Astrocyte (in vitro differentiated cells and primary cell): ENCODE results near the gene VRK2. TPM values are rescaled to one million over a fixed set of nuclear protein-coding genes. Genes with fewer than 3 reads are reported as not detected.
A peak's percentile ranks its signal among the peaks of the same experiment; 100 is the strongest.

Experiments
- DNase-seq: peaks from one replicate; pipeline ENCODE4 v3.0.0-alpha.2; 2010; ENCODE audit warnings: low read depth
- FAIRE-seq: peaks from 2 replicates; lab custom pipeline; 2011; peaks lifted over from hg19 to GRCh38; lab: Jason Lieb, UNC
- H2AFZ ChIP-seq: 2 replicates; pipeline ENCODE4 v1.6.0; 2012; ENCODE audit warnings: low read depth, low read length, inconsistent platforms
- H3K27ac ChIP-seq: 2 replicates; pipeline ENCODE4 v1.5.1; 2011; ENCODE audit warnings: low read depth, low read length, inconsistent platforms
- H3K27me3 ChIP-seq: 2 replicates; pipeline ENCODE4 v1.6.0; 2011; ENCODE audit warnings: low read length, inconsistent platforms; ENCODE audit not compliant: insufficient read depth
- H3K36me3 ChIP-seq: 2 replicates; pipeline ENCODE4 v1.5.1; 2011; ENCODE audit warnings: low read length, inconsistent platforms; ENCODE audit not compliant: insufficient read depth
- H3K4me1 ChIP-seq: 2 replicates; pipeline ENCODE4 v1.5.1; 2011; ENCODE audit warnings: low read length, inconsistent platforms; ENCODE audit not compliant: insufficient read depth
- H3K4me2 ChIP-seq: 2 replicates; pipeline ENCODE4 v1.6.0; 2012; ENCODE audit warnings: low read length, inconsistent platforms
- H3K4me3 ChIP-seq: 2 replicates; pipeline ENCODE4 v1.5.1; 2011; ENCODE audit warnings: low read depth, mild to moderate bottlenecking, low read length, inconsistent platforms; ENCODE audit not compliant: insufficient read depth
- H3K79me2 ChIP-seq: 2 replicates; pipeline ENCODE4 v1.6.0; 2012; ENCODE audit warnings: mild to moderate bottlenecking, low read length, inconsistent platforms; ENCODE audit not compliant: insufficient read depth
- H3K9ac ChIP-seq: 2 replicates; pipeline ENCODE4 v1.6.0; 2012; ENCODE audit warnings: mild to moderate bottlenecking, low read length, inconsistent platforms
- H3K9me3 ChIP-seq: 2 replicates; pipeline ENCODE4 v1.5.1; 2012; ENCODE audit warnings: low read depth, mild to moderate bottlenecking, low read length, inconsistent platforms; ENCODE audit not compliant: insufficient read depth
- H4K20me1 ChIP-seq: 2 replicates; pipeline ENCODE4 v1.6.0; 2012; ENCODE audit warnings: low read length, inconsistent platforms; ENCODE audit not compliant: insufficient read depth
- H3K27ac Mint-ChIP-seq: one replicate; pipeline ENCODE4 v1.8.0; 2021; ENCODE audit warnings: mild to moderate bottlenecking, mixed read lengths; ENCODE audit not compliant: unreplicated experiment
- H3K27me3 Mint-ChIP-seq: one replicate; pipeline ENCODE4 v1.8.0; 2021; ENCODE audit warnings: low read depth, mixed read lengths; ENCODE audit not compliant: unreplicated experiment
- H3K36me3 Mint-ChIP-seq: one replicate; pipeline ENCODE4 v1.8.0; 2021; ENCODE audit warnings: low read depth, mixed read lengths; ENCODE audit not compliant: unreplicated experiment
- H3K4me1 Mint-ChIP-seq: one replicate; pipeline ENCODE4 v1.8.0; 2021; ENCODE audit warnings: low read depth, mixed read lengths; ENCODE audit not compliant: unreplicated experiment
- H3K4me3 Mint-ChIP-seq: one replicate; pipeline ENCODE4 v1.8.0; 2021; ENCODE audit warnings: mild to moderate bottlenecking, moderate library complexity, mixed read lengths; ENCODE audit not compliant: unreplicated experiment
- H3K9me3 Mint-ChIP-seq: one replicate; pipeline ENCODE4 v1.8.0; 2021; ENCODE audit warnings: mild to moderate bottlenecking, mixed read lengths; ENCODE audit not compliant: unreplicated experiment
- CTCF ChIP-seq: IDR thresholded peaks from 2 replicates; pipeline ENCODE4 v1.5.1; 2011; ENCODE audit warnings: low read depth, mild to moderate bottlenecking, inconsistent platforms, low read length, moderate library complexity; ENCODE audit not compliant: insufficient read depth
- EZH2 ChIP-seq: IDR thresholded peaks from 2 replicates; pipeline ENCODE4 v1.6.1; 2012; ENCODE audit warnings: mild to moderate bottlenecking, low read length, inconsistent platforms; ENCODE audit not compliant: insufficient read depth
- total RNA-seq: library from RNA; stranded (reverse); gene quantifications from 2 replicates; pipeline ENCODE4 v1.2.1, GENCODE V29; 2021

Gene VRK2
- total RNA-seq, 1 donor from 2014 or later: 28.6 TPM

GRCh38 chr2:58107803-58108710 is 61.5 kb downstream of the VRK2 start:
- peak overlapping the region; percentile 2 for H3K4me3 Mint-ChIP-seq
- Histone ChIP-seq H3K9me3 (no peaks in the 10 kb centered on the region), H4K20me1 (no peaks in the 10 kb centered on the region), H3K4me3 (peak overlapping the region; percentile 38), H3K27ac (peak overlapping the region; percentile 88), H3K27me3 (no peaks in the 10 kb centered on the region), H3K9ac (peak overlapping the region; percentile 75), H2AFZ (peak overlapping the region; percentile 77), H3K4me1 (peaks cover 16% of the 10 kb centered on the region), H3K79me2 (no peaks in the 10 kb centered on the region), H3K4me2 (peak overlapping the region; percentile 81), H3K36me3 (no peaks in the 10 kb centered on the region)
- peak; percentile 94 for DNase-seq
- peak overlapping the region; percentile 86 for H3K27ac Mint-ChIP-seq
- TF ChIP-seq EZH2 (no peak), CTCF (no peak)
- H3K9me3 Mint-ChIP-seq: no peaks in the 10 kb centered on the region
- no peaks in the 10 kb centered on the region for H3K27me3 Mint-ChIP-seq
- peaks cover 24% of the 10 kb centered on the region for H3K4me1 Mint-ChIP-seq
- FAIRE-seq: peak; percentile 34
- H3K36me3 Mint-ChIP-seq: no peaks in the 10 kb centered on the region

DNA sequence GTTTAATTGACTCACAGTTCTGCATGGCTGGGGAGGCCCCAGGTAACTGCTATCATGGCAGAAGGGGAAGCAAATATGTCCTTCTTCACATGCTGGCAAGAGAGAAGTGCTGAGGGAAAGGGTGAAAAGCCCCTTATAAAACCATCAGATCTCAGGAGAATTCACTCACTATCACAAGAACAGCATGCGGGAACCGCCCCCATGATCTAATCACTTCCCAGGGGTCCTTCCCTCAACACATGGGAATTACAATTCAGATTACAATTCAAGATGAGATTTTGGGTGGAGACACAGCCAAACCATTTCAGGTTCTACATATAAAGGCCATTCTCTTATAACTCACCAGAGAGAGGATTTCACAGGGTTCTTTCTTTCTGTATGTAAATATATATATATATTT is 62.9 kb downstream of the VRK2 start:
- no peak overlapping the region for H3K9ac ChIP-seq

More for the DNA sequence above, 62.9 kb downstream of the VRK2 start:
- H3K27me3 ChIP-seq: no peaks in the 10 kb centered on the region
- H3K4me1 ChIP-seq: peaks cover 16% of the 10 kb centered on the region
- Mint-ChIP-seq H3K4me3 (no peak overlapping the region), H3K36me3 (peaks cover 6% of the 10 kb centered on the region), H3K27ac (no peak overlapping the region), H3K9me3 (no peaks in the 10 kb centered on the region), H3K4me1 (peaks cover 32% of the 10 kb centered on the region), H3K27me3 (no peaks in the 10 kb centered on the region)
- H3K27ac ChIP-seq: no peak overlapping the region
- H3K79me2 ChIP-seq: no peaks in the 10 kb centered on the region
- no peak for TF ChIP-seq CTCF
- no peak for TF ChIP-seq EZH2
- FAIRE-seq: no peak
- H3K9me3 ChIP-seq: no peaks in the 10 kb centered on the region
- no peak for DNase-seq
- H4K20me1 ChIP-seq: no peaks in the 10 kb centered on the region
- no peaks in the 10 kb centered on the region for H3K36me3 ChIP-seq
- H2AFZ ChIP-seq: no peak overlapping the region
- H3K4me3 ChIP-seq: no peak overlapping the region
- H3K4me2 ChIP-seq: no peak overlapping the region
